OCI-LY1 (cell line): Measurements from ENCODE around the gene LSMEM2.
A peak's percentile ranks its signal among the peaks of the same experiment; 100 is the strongest.

Experiments used
- H2AFZ ChIP-seq: fragments of 200-600 bp; sonication (generic), shearing (Covaris generic); 2 replicates; pipeline ENCODE4 v1.6.0; 2014; ENCODE audit warnings: antibody characterized with exemption, mild to moderate bottlenecking, low read length
- H3F3A ChIP-seq: fragments of 200-600 bp; sonication (generic), shearing (Covaris generic); 2 replicates; pipeline ENCODE4 v1.6.0; 2014; ENCODE audit warnings: mild to moderate bottlenecking, antibody characterized with exemption, low read length, moderate library complexity; ENCODE audit not compliant: insufficient read depth
- H3K27ac ChIP-seq: fragments of 200-600 bp; sonication (generic); 2 replicates; pipeline ENCODE4 v1.5.1; 2014; ENCODE audit warnings: low read length, mixed run types, mild to moderate bottlenecking, low read depth; ENCODE audit not compliant: poor library complexity, severe bottlenecking
- H3K27me3 ChIP-seq: fragments of 200-600 bp; sonication (generic); 2 replicates; pipeline ENCODE4 v1.6.0; 2014; ENCODE audit warnings: antibody characterized with exemption, mild to moderate bottlenecking, low read length, moderate library complexity; ENCODE audit not compliant: insufficient read depth
- H3K36me3 ChIP-seq: fragments of 200-600 bp; sonication (generic); 2 replicates; pipeline ENCODE4 v1.6.1; 2014; ENCODE audit warnings: mild to moderate bottlenecking, antibody characterized with exemption, low read length, moderate library complexity, mixed read lengths; ENCODE audit not compliant: insufficient read depth
- H3K4me1 ChIP-seq: fragments of 200-600 bp; sonication (generic); 2 replicates; pipeline ENCODE4 v1.5.1; 2014; ENCODE audit warnings: mild to moderate bottlenecking, low read length, moderate library complexity; ENCODE audit not compliant: insufficient read depth, severe bottlenecking
- H3K4me2 ChIP-seq: fragments of 200-600 bp; sonication (generic), shearing (Covaris generic); 2 replicates; pipeline ENCODE4 v1.6.1; 2014; ENCODE audit warnings: low read length
- H3K4me3 ChIP-seq: fragments of 200-600 bp; sonication (generic); 2 replicates; pipeline ENCODE4 v1.5.1; 2014; ENCODE audit warnings: low read length, low read depth, mild to moderate bottlenecking, mixed read lengths; ENCODE audit not compliant: poor library complexity, severe bottlenecking
- H3K79me2 ChIP-seq: fragments of 200-600 bp; shearing (Covaris generic); 2 replicates; pipeline ENCODE4 v1.6.1; 2016; ENCODE audit warnings: mixed run types, low read length, mixed read lengths; ENCODE audit not compliant: insufficient read depth
- H3K9ac ChIP-seq: fragments of 200-600 bp; sonication (generic), shearing (Covaris generic); 2 replicates; pipeline ENCODE4 v1.6.1; 2014; ENCODE audit warnings: mild to moderate bottlenecking, low read length, mixed read lengths
- H3K9me2 ChIP-seq: fragments of 200-600 bp; sonication (generic), shearing (Covaris generic); 2 replicates; pipeline ENCODE4 v1.6.1; 2014; ENCODE audit warnings: low read depth, mild to moderate bottlenecking, low read length, mixed read lengths
- H3K9me3 ChIP-seq: fragments of 200-600 bp; shearing (Covaris generic); 2 replicates; pipeline ENCODE4 v1.6.1; 2014; ENCODE audit warnings: low read length, mixed read lengths
- H4K20me1 ChIP-seq: fragments of 200-600 bp; sonication (generic), shearing (Covaris generic); 2 replicates; pipeline ENCODE4 v1.6.0; 2016; ENCODE audit warnings: mild to moderate bottlenecking, low read length; ENCODE audit not compliant: insufficient read depth
- CTCF ChIP-seq: fragments of 200-600 bp; sonication (generic), shearing (Covaris generic); IDR thresholded peaks from 2 replicates; pipeline ENCODE4 v1.5.1; 2017; ENCODE audit warnings: mild to moderate bottlenecking, antibody characterized with exemption, low read length, moderate library complexity, mixed read lengths
- EZH2 ChIP-seq: fragments of 200-600 bp; sonication (generic), shearing (Covaris generic); IDR thresholded peaks from 2 replicates; pipeline ENCODE4 v1.8.0; 2017; ENCODE audit warnings: borderline replicate concordance, mixed run types, mild to moderate bottlenecking, antibody characterized with exemption, low read length, moderate library complexity, mixed read lengths

The LSMEM2 gene

GRCh38 chr3:50299638-50299928 is 20.7 kb downstream of the LSMEM2 start:
- Histone ChIP-seq H3K79me2 (no peaks in the 10 kb centered on the region), H3K9me3 (no peaks in the 10 kb centered on the region), H3K4me3 (peak overlapping the region; percentile 93), H3F3A (no peaks in the 10 kb centered on the region), H3K4me2 (peak overlapping the region; percentile 91), H3K27ac (peak overlapping the region; percentile 67), H3K9ac (peak overlapping the region; percentile 79), H3K4me1 (peaks cover 21% of the 10 kb centered on the region), H3K36me3 (no peaks in the 10 kb centered on the region), H3K9me2 (no peaks in the 10 kb centered on the region), H2AFZ (no peak overlapping the region), H3K27me3 (no peaks in the 10 kb centered on the region), H4K20me1 (no peaks in the 10 kb centered on the region)
- TF ChIP-seq EZH2 = no peak
- TF ChIP-seq CTCF = no peak

- Histone ChIP-seq H3F3A (no peaks in the 10 kb centered on the region), H3K4me2 (peak overlapping the region; percentile 91), H3K79me2 (no peaks in the 10 kb centered on the region), H3K9ac (peak overlapping the region; percentile 79), H3K36me3 (no peaks in the 10 kb centered on the region), H3K9me3 (no peaks in the 10 kb centered on the region), H3K4me3 (peak overlapping the region; percentile 93), H3K27me3 (no peaks in the 10 kb centered on the region), H2AFZ (no peak overlapping the region), H3K27ac (peak overlapping the region; percentile 67), H4K20me1 (no peaks in the 10 kb centered on the region), H3K9me2 (no peaks in the 10 kb centered on the region), H3K4me1 (peaks cover 21% of the 10 kb centered on the region)
- TF ChIP-seq CTCF (no peak), EZH2 (no peak)
Observed at GRCh38 chr3:50299929-50300680, 21.2 kb downstream of the LSMEM2 start.

GRCh38 chr3:50300681-50301254 is 21.9 kb downstream of the LSMEM2 start:
- H3K4me2 ChIP-seq = peak overlapping the region; percentile 91
- H3K9me3 ChIP-seq = no peaks in the 10 kb centered on the region
- peak overlapping the region; percentile 67 for H3K27ac ChIP-seq
- no peaks in the 10 kb centered on the region for H3K79me2 ChIP-seq
- no peaks in the 10 kb centered on the region; the same call in 1 of the 2 replicates for H3K36me3 ChIP-seq
- no peak overlapping the region for H2AFZ ChIP-seq
- no peaks in the 10 kb centered on the region for H3K27me3 ChIP-seq
- no peaks in the 10 kb centered on the region for H3F3A ChIP-seq
- H4K20me1 ChIP-seq = no peaks in the 10 kb centered on the region
- H3K4me1 ChIP-seq = peaks cover 21% of the 10 kb centered on the region
- H3K4me3 ChIP-seq = peak overlapping the region; percentile 93
- H3K9me2 ChIP-seq = no peaks in the 10 kb centered on the region
- H3K9ac ChIP-seq = peak overlapping the region; percentile 79; the same call in 1 of the 2 replicates
- TF ChIP-seq EZH2 (no peak), CTCF (no peak)
